Upper lobe of left lung (tissue), 4 donors: ENCODE results near the gene GABRG3.

Experiments used
- CTCF ChIP-seq, 6 experiments: fragments of 450-650 bp in 4 of 6; fragments of 200-600 bp in 2 of 6; sonication (generic) in 2 of 6; IDR thresholded peaks; one replicate each; pipeline ENCODE4 v1.5.1; 2016 to 2019; ENCODE audit warnings: antibody characterized with exemption in 6 of 6
- EP300 ChIP-seq, 4 donors: sonication (generic); formaldehyde crosslinking; IDR thresholded peaks; one replicate each; pipeline ENCODE4 v1.5.1; 2017; ENCODE audit warnings: antibody characterized with exemption in 4 of 4, control low read depth in 2 of 4
- POLR2A ChIP-seq, 4 donors: fragments of 450-650 bp; IDR thresholded peaks; one replicate each; pipeline ENCODE4 v1.5.1; 2016 to 2017; ENCODE audit warnings: antibody characterized with exemption in 4 of 4, mild to moderate bottlenecking in 2 of 4
- POLR2AphosphoS5 ChIP-seq, 2 donors: sonication (generic); formaldehyde crosslinking; IDR thresholded peaks; one replicate each; pipeline ENCODE4 v1.5.1; 2017; ENCODE audit warnings: antibody characterized with exemption in 2 of 2

GRCh38 chr15:27121672-27122071 is 150.7 kb downstream of the GABRG3 start:
- TF ChIP-seq CTCF (IDR thresholded peaks at IDR 0.05) (no peak), POLR2A (IDR thresholded peaks at IDR 0.05) (no peak), POLR2AphosphoS5 (IDR thresholded peaks at IDR 0.05) (no peak), EP300 (IDR thresholded peaks at IDR 0.05) (no peak)
